SK-N-SH (cell line): ENCODE data around the gene INO80. TPM values are rescaled to one million over a fixed set of nuclear protein-coding genes. Genes with fewer than 3 reads are reported as not detected.

Experiments
- CTCF ChIA-PET: fragments of 300-600, 350-600 bp; formaldehyde crosslinking; extraction: SDS; loops from one replicate; lab custom pipeline; 2021; lab: Yijun Ruan, JAX
- POLR2A ChIA-PET: fragments of 350-600 bp; sonication (Branson Sonifier 250); formaldehyde crosslinking; extraction: SDS; loops from one replicate; lab custom pipeline; 2020; ENCODE audit warnings: antibody characterized with exemption, inconsistent platforms; lab: Yijun Ruan, JAX
- DNase-seq: peaks from one replicate; pipeline ENCODE4 v3.0.0; 2012
- H2AFZ ChIP-seq: fragments of 200-600 bp; sonication (generic); 2 replicates; pipeline ENCODE4 v1.8.1; 2016; ENCODE audit warnings: antibody characterized with exemption, mild to moderate bottlenecking, low read depth
- H3F3A ChIP-seq: fragments of 200-600 bp; sonication (generic); replicated peaks from 2 replicates; pipeline ENCODE3; 2016; ENCODE audit warnings: antibody characterized with exemption, mild to moderate bottlenecking; ENCODE audit not compliant: insufficient read depth
- H3K27ac ChIP-seq, 2 experiments: fragments of 200-500 bp in 1 of 2; fragments of 200-600 bp in 1 of 2; sonication (Bioruptor generic) in 1 of 2; sonication (generic), shearing (Covaris generic) in 1 of 2; 2 replicates each; pipeline versions ENCODE4 v1.5.1 to v1.6.1; 2014 to 2016; ENCODE audit warnings: low read depth in 2 of 2, inconsistent platforms in 1 of 2, low read length in 1 of 2, mild to moderate bottlenecking in 1 of 2, mixed read lengths in 1 of 2
- H3K27me3 ChIP-seq: fragments of 200-600 bp; sonication (generic), shearing (Covaris generic); 2 replicates; pipeline ENCODE4 v1.6.1; 2016; ENCODE audit warnings: mixed run types; ENCODE audit not compliant: insufficient read depth
- H3K36me3 ChIP-seq, 2 experiments: fragments of 200-500 bp in 1 of 2; fragments of 200-600 bp in 1 of 2; sonication (Bioruptor generic) in 1 of 2; sonication (generic) in 1 of 2; replicated peaks in 1 of 2; 2 replicates each; pipeline versions ENCODE3 to v1.5.1; 2014 to 2016; ENCODE audit warnings: low read length in 1 of 2, mild to moderate bottlenecking in 1 of 2; ENCODE audit not compliant: insufficient read depth in 2 of 2, control insufficient read depth in 1 of 2
- H3K4me1 ChIP-seq, 2 experiments: fragments of 200-500 bp in 1 of 2; fragments of 200-600 bp in 1 of 2; sonication (Bioruptor generic) in 1 of 2; sonication (generic), shearing (Covaris generic) in 1 of 2; 2 replicates each; pipeline versions ENCODE4 v1.5.1 to v1.6.1; 2014 to 2016; ENCODE audit warnings: low read depth in 1 of 2, low read length in 1 of 2, mixed run types in 1 of 2; ENCODE audit not compliant: insufficient read depth in 2 of 2, control insufficient read depth in 1 of 2
- H3K4me2 ChIP-seq: fragments of 200-600 bp; sonication (generic), shearing (Covaris generic); 2 replicates; pipeline ENCODE4 v1.6.1; 2017; ENCODE audit warnings: mixed run types
- H3K4me3 ChIP-seq, 2 experiments: fragments of 200-500 bp in 1 of 2; fragments of 200-600 bp in 1 of 2; sonication (Bioruptor generic) in 1 of 2; sonication (generic), shearing (Covaris generic) in 1 of 2; 2 replicates each; pipeline versions ENCODE4 v1.5.1 to v1.8.1; 2014 to 2016; ENCODE audit warnings: low read depth in 2 of 2, inconsistent platforms in 1 of 2, low read length in 1 of 2, mild to moderate bottlenecking in 1 of 2, mixed read lengths in 1 of 2, moderate library complexity in 1 of 2
- H3K79me2 ChIP-seq: fragments of 200-600 bp; sonication (generic); 2 replicates; pipeline ENCODE4 v1.8.1; 2017; ENCODE audit warnings: mild to moderate bottlenecking; ENCODE audit not compliant: insufficient read depth
- H3K9ac ChIP-seq: fragments of 200-600 bp; sonication (generic); 2 replicates; pipeline ENCODE4 v1.6.1; 2017; ENCODE audit warnings: mixed run types
- H3K9me2 ChIP-seq: fragments of 200-600 bp; sonication (generic); 2 replicates; pipeline ENCODE4 v1.6.1; 2017; ENCODE audit warnings: mixed run types
- H3K9me3 ChIP-seq: fragments of 200-600 bp; sonication (generic); 2 replicates; pipeline ENCODE4 v1.6.1; 2017; ENCODE audit warnings: mixed run types, mild to moderate bottlenecking, moderate library complexity
- H4K20me1 ChIP-seq: fragments of 200-600 bp; sonication (generic); 2 replicates; pipeline ENCODE4 v1.6.1; 2017; ENCODE audit warnings: mild to moderate bottlenecking, mixed run types; ENCODE audit not compliant: insufficient read depth
- CTCF ChIP-seq: fragments of 200-600 bp; sonication (generic); IDR thresholded peaks from 2 replicates; pipeline ENCODE4 v1.6.1; 2017; ENCODE audit warnings: antibody characterized with exemption, mild to moderate bottlenecking, moderate library complexity
- GATA2 ChIP-seq: sonication (generic); formaldehyde crosslinking; IDR thresholded peaks from 2 replicates; pipeline ENCODE4 v1.5.0; 2020; ENCODE audit warnings: mild to moderate bottlenecking, missing genetic modification reagents
- IRF3 ChIP-seq: fragments of 150-350 bp; IDR thresholded peaks from 2 replicates; pipeline ENCODE4 v1.6.1; 2016; ENCODE audit warnings: mild to moderate bottlenecking, low read depth, low read length
- JUND ChIP-seq: IDR thresholded peaks from 2 replicates; pipeline ENCODE4 v1.4.0; 2012
- MEF2A ChIP-seq: IDR thresholded peaks from 2 replicates; pipeline ENCODE4 v1.4.0; 2012; ENCODE audit warnings: low read depth, borderline replicate concordance
- NFIC ChIP-seq: IDR thresholded peaks from 2 replicates; pipeline ENCODE4 v1.4.0; 2012; ENCODE audit warnings: borderline replicate concordance
- PBX3 ChIP-seq: IDR thresholded peaks from 2 replicates; pipeline ENCODE4; 2012
- REST ChIP-seq: IDR thresholded peaks from 2 replicates; pipeline ENCODE4 v1.6.1; 2012; ENCODE audit warnings: mild to moderate bottlenecking, low read depth, low read length, moderate library complexity
- RFX5 ChIP-seq: IDR thresholded peaks from 2 replicates; pipeline ENCODE4 v1.6.1; 2012; ENCODE audit warnings: mild to moderate bottlenecking, improper control_type of control experiment, low read length
- RXRA ChIP-seq: IDR thresholded peaks from 2 replicates; pipeline ENCODE4 v1.4.0; 2012; ENCODE audit warnings: low read depth, mild to moderate bottlenecking, borderline replicate concordance
- SIN3A ChIP-seq: IDR thresholded peaks from 2 replicates; pipeline ENCODE4 v1.6.1; 2012; ENCODE audit warnings: low read depth, mild to moderate bottlenecking, low read length, moderate library complexity, borderline replicate concordance
- SMC3 ChIP-seq: IDR thresholded peaks from 2 replicates; pipeline ENCODE4 v1.6.1; 2012; ENCODE audit warnings: low read depth, low read length, improper control_type of control experiment
- YY1 ChIP-seq: IDR thresholded peaks from 2 replicates; pipeline ENCODE4 v1.4.0; 2012; ENCODE audit warnings: low read depth, mild to moderate bottlenecking
- WGBS: methylation state at CpG from one replicate; pipeline ENCODE4 v1.1.6; 2017; ENCODE audit warnings: low lambda C conversion rate; 5-methylcytosine and 5-hydroxymethylcytosine counted together
- polyA plus RNA-seq, 3 experiments: library from polyadenylated mRNA; depleted of rRNA; stranded (reverse); fragments of >200 nt; gene quantifications; 2 replicates each; pipeline ENCODE4 v1.2.3, GENCODE V29; 2012

The INO80 gene
- polyA plus RNA-seq, 1 of the 3 experiments (the other 2 are of a cell fraction), result 4.6 TPM

GRCh38 chr15:41031232-41032078, 84.6 kb downstream of the INO80 start:
- Histone ChIP-seq H3K27ac (no peak overlapping the region), H3K9me2 (no peaks in the 10 kb centered on the region), H3K9ac (no peak overlapping the region), H3K4me3 (no peak overlapping the region), H3K27me3 (no peaks in the 10 kb centered on the region), H3F3A (no peaks in the 10 kb centered on the region)
- ChIA-PET CTCF (interaction anchor here (0.7 to 2.9 kb wide), 6 partner anchors 10 to 128 kb away, joined by 3 to 19 read pairs (median 4); no protein-coding TSS in a partner anchor), POLR2A (no interaction called here)
- TF ChIP-seq SIN3A, result no peak
- TF ChIP-seq IRF3, result no peak
- no peak for TF ChIP-seq JUND
- TF ChIP-seq CTCF, result no peak
- no peak for TF ChIP-seq GATA2 (CRISPR knock-in tag)
- no peak for TF ChIP-seq PBX3
- no peak for TF ChIP-seq REST
- no peak for TF ChIP-seq YY1
- no peak for TF ChIP-seq NFIC
- no peak for TF ChIP-seq SMC3
- no peak for TF ChIP-seq MEF2A
- TF ChIP-seq RXRA, result no peak
- TF ChIP-seq RFX5, result no peak
- TF ChIP-seq, all 33 proteins: peak for 0
- no peak for DNase-seq
- no peaks in the 10 kb centered on the region for H4K20me1 ChIP-seq
- H3K4me1 ChIP-seq, result no peaks in the 10 kb centered on the region
- H3K4me2 ChIP-seq, result no peak overlapping the region
- H3K36me3 ChIP-seq, result peaks cover 17 to 19% of the 10 kb centered on the region in 2 experiments
- WGBS, result 86% methylated on average over 5 of the region's 5 CpGs
- no peak overlapping the region for H2AFZ ChIP-seq
- H3K79me2 ChIP-seq, result no peaks in the 10 kb centered on the region
- H3K9me3 ChIP-seq, result no peaks in the 10 kb centered on the region
